Calu3 (cell line): ENCODE measurements around the gene TRIM74. TPM values are rescaled to one million over a fixed set of nuclear protein-coding genes. Genes with fewer than 3 reads are reported as not detected.
"Not testable (repeated sequence)": the region's sequence is repeated elsewhere in the genome, so short reads cannot be mapped to it uniquely, and the experiment has no call there.

Experiments used
- Bru-seq: library from RNA; stranded (reverse); fragments of 400-500 nt; gene quantifications from one replicate; lab custom pipeline; 2021; lab: Mats Ljungman, UMichigan
- BruChase-seq, 2 experiments: library from RNA; stranded (reverse); fragments of 400-500 nt; gene quantifications; one replicate each; lab custom pipeline; 2021; lab: Mats Ljungman, UMichigan
- BruUV-seq: library from RNA; stranded (reverse); fragments of 400-500 nt; replicated peaks from 2 replicates; lab custom pipeline; 2021; lab: Mats Ljungman, UMichigan
- CTCF ChIA-PET: fragments of 300-600 bp; sonication (Branson Sonifier 250); formaldehyde crosslinking; loops from one replicate; lab custom pipeline; 2022; ENCODE audit warnings: antibody characterized with exemption; lab: Charles Lee
- DNase-seq: peaks from one replicate; pipeline ENCODE4 v3.0.0; 2022
- H3K27ac Mint-ChIP-seq: one replicate; pipeline ENCODE4 v1.8.0; 2022; ENCODE audit warnings: mixed read lengths; ENCODE audit not compliant: unreplicated experiment
- H3K27me3 Mint-ChIP-seq: one replicate; pipeline ENCODE4 v1.8.0; 2022; ENCODE audit warnings: mixed read lengths; ENCODE audit not compliant: unreplicated experiment
- H3K36me3 Mint-ChIP-seq: one replicate; pipeline ENCODE4 v1.8.0; 2022; ENCODE audit warnings: mild to moderate bottlenecking, moderate library complexity, mixed read lengths; ENCODE audit not compliant: insufficient read depth, unreplicated experiment
- H3K4me1 Mint-ChIP-seq: one replicate; pipeline ENCODE4 v1.8.0; 2022; ENCODE audit warnings: mild to moderate bottlenecking, low read depth, mixed read lengths; ENCODE audit not compliant: unreplicated experiment
- H3K4me3 Mint-ChIP-seq: one replicate; pipeline ENCODE4 v1.8.0; 2022; ENCODE audit warnings: mild to moderate bottlenecking, low read depth, moderate library complexity, mixed read lengths; ENCODE audit not compliant: unreplicated experiment
- H3K9me3 Mint-ChIP-seq: one replicate; pipeline ENCODE4 v1.8.0; 2022; ENCODE audit warnings: low read depth, mixed read lengths; ENCODE audit not compliant: unreplicated experiment
- intact Hi-C: fragments of 100-400 bp; cut with micrococcal nuclease; formaldehyde crosslinking; loops from one replicate; pipeline ENCODE4 v1.10.0; 2022; ENCODE audit not compliant: unreplicated experiment
- long read RNA-seq: library from polyadenylated mRNA; stranded (forward); transcript quantifications from one replicate; pipeline ENCODE4 v2.0.0, GENCODE V29; 2022
- total RNA-seq: library from RNA; stranded (reverse); gene quantifications from 2 replicates; pipeline ENCODE4 v1.2.3, GENCODE V29; 2022

TRIM74 gene
- 0.33 TPM in 1 of 2 replicates, not detected in the other for total RNA-seq
- percentile 13 among the genes with signal in this experiment for Bru-seq, nascent RNA
- BruChase-seq, experiment 1, labeled RNA remaining after a 6-hour chase = percentile 42 among the genes with signal in this experiment
- percentile 32 among the genes with signal in this experiment for BruChase-seq, experiment 2, labeled RNA remaining after a 2-hour chase
- long read RNA-seq = 0 reads

DNA sequence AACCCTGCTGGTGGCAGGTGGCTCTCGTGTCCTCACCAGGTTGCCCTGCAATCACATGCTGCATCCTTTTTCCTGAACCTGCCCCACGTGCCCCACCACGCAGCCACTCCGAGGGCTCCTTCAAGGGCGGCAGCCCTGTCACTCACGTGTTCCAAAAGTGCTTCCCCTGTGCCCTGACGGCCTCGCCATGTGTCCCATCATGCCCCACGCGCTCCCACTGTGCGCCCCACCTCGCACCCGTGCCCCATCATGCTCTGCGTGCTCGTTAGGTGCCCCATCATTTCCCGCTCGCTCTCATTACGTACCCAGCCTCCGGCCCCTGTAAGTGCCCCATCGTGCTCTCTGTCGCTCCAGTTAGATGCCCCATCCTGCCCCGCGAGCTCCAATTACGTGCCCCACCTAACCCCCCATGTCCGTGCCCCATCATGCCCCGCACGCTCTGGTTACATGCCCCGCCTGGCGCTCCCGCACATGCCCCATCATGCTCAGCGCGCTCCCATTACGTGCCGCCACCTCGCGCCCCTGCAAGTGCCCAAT, at the start of gene TRIM74:
TRIM74 (minus strand) TSS at position 487 of the 537 bp plus-strand sequence. CDS start 3,309 bp downstream, outside the sequence.
- H3K36me3 Mint-ChIP-seq, H3K27me3 Mint-ChIP-seq, CTCF ChIA-PET: not testable (repeated sequence)

DNA sequence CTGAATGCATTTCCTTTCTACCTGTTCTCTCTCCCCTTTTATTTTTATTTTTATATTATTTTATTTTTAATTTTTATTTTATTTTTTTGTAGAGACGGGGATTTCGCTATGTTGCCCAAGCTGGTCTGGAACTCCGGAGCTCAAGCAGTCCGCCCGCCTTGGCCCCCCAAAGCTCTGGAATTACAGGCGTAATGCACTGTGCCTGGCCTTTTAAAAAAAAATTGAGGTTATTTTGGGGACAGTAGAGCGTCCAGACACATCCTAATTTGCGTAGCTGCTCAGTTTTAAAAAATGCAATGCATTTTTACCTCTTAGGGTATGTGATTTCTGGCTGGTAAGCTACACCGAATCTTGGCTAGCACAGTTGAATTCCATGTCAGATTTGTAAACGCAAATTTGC, 37.2 kb upstream of the TRIM74 start:
- H3K27me3 Mint-ChIP-seq, H3K4me1 Mint-ChIP-seq, H3K36me3 Mint-ChIP-seq, H3K27ac Mint-ChIP-seq, BruUV-seq, intact Hi-C loops, CTCF ChIA-PET, H3K9me3 Mint-ChIP-seq: not testable (repeated sequence)
- peak; percentile 0 for DNase-seq
- peak overlapping the region; percentile 85 for H3K4me3 Mint-ChIP-seq

More for the DNA sequence above, at the start of gene TRIM74:
- H3K4me1 Mint-ChIP-seq, H3K4me3 Mint-ChIP-seq, H3K27ac Mint-ChIP-seq, H3K9me3 Mint-ChIP-seq, intact Hi-C loops, BruUV-seq, DNase-seq: not testable (repeated sequence)

DNA sequence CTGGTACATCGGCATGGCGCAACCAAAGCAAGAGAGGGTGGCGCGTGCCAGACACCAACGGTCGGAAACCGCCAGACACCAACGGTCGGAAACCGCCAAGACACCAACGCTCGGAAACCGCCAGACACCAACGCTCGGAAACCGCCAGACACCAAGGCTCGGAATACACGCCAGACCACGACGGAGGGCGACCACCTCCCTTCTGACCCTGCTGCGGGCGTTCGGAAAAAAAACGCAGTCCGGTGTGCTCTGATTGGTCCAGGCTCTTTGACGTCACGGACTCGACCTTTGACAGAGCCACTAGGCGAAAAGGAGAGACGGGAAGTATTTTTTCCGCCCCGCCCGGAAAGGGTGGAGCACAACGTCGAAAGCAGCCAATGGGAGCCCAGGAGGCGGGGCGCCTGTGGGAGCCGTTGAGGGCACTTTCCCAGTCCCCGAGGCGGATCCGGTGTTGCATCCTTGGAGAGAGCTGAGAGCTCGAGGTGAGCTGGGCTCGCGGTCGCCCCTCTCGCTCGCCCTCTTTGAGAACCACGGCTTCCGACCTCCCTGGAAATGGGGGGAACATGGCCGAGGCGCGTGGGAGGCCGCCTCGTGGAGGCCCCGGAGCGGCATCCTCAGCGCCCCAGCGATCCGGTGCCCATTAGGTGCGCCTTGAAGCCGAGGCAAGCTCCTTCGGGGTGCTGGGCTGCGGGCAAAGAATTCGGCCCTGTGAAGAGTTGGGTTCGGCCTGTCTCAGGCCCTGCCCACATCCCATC, 36.6 kb upstream of the TRIM74 start:
- H3K9me3 Mint-ChIP-seq, BruUV-seq, H3K36me3 Mint-ChIP-seq, intact Hi-C loops, H3K27me3 Mint-ChIP-seq, CTCF ChIA-PET, H3K4me1 Mint-ChIP-seq: not testable (repeated sequence)
- peak overlapping the region; percentile 85 for H3K4me3 Mint-ChIP-seq
- peak overlapping the region; percentile 98 for H3K27ac Mint-ChIP-seq
- DNase-seq = peak; percentile 75

DNA sequence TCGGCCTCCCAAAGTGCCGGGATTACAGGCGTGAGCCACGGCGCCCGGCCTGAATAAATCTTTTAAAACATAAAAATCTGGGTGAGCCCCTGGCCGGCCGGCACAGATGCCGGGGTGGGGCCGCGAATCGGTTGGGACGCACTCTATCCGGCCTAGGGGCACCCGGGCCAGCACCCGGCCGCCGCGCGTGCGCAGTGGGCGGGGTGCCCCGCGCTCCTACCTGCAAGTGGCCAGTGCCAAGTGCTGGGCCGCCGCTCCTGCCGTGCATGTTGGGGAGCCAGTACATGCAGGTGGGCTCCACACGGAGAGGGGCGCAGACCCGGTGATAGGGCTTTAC, 36.1 kb upstream of the TRIM74 start:
- H3K27me3 Mint-ChIP-seq, H3K36me3 Mint-ChIP-seq, H3K9me3 Mint-ChIP-seq, H3K4me1 Mint-ChIP-seq, CTCF ChIA-PET, intact Hi-C loops: not testable (repeated sequence)
- Mint-ChIP-seq H3K27ac (peak overlapping the region; percentile 98), H3K4me3 (peak overlapping the region; percentile 85)
- DNase-seq = peak; percentile 73
- TSS peak; percentile 83 for BruUV-seq

DNA sequence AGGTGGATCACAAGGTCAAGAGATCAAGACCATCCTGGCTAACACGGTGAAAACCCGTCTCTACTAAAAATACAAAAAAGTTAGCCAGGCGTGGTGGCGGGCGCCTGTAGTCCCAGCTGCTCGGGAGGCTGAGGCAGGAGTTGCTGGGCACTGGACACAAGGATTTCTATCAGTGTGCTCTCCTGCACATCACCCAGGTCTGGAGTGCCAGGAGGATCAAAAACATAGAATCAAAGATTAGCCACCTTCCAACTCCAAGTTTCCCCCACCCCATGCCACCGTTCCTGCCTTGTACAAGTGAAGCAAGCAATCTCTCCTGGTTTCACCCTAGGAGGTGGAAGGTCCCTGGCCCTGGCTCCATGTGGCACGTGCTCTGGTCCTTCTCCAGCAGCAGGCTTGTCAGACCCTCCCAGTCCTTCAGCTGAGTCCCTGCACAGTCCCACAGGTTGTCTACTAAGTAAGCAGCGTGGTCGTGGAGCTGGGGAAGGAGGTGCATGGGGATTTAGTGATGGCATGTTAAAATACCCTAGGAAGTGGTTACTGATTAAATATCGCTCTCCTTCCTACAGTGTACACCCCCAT, 28.7 kb upstream of the TRIM74 start:
- H3K4me1 Mint-ChIP-seq, H3K36me3 Mint-ChIP-seq, intact Hi-C loops, DNase-seq, H3K9me3 Mint-ChIP-seq, H3K4me3 Mint-ChIP-seq, H3K27me3 Mint-ChIP-seq, CTCF ChIA-PET, BruUV-seq, H3K27ac Mint-ChIP-seq: not testable (repeated sequence)

DNA sequence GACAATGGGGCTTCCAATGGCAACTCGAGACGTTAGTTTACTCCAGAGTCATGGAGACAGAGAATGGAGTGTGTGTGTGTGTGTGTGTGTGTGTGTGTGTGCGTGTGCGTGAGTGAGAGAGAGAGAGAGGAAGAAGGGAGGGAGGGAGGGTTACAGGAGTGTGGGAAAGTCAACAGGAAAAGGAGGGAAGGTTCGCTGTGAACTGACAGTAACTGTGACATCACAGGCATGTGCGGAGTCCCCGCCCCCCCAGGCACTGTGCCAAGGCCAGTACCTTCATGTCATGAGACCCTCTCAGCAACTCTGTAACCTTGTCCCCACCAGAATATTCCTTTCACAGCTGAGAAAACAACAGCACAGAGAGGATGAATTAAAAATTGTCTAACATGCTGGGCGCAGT, 28.2 kb upstream of the TRIM74 start:
- H3K4me3 Mint-ChIP-seq, H3K27ac Mint-ChIP-seq, H3K36me3 Mint-ChIP-seq, intact Hi-C loops, H3K27me3 Mint-ChIP-seq, H3K4me1 Mint-ChIP-seq, BruUV-seq, CTCF ChIA-PET, DNase-seq, H3K9me3 Mint-ChIP-seq: not testable (repeated sequence)

DNA sequence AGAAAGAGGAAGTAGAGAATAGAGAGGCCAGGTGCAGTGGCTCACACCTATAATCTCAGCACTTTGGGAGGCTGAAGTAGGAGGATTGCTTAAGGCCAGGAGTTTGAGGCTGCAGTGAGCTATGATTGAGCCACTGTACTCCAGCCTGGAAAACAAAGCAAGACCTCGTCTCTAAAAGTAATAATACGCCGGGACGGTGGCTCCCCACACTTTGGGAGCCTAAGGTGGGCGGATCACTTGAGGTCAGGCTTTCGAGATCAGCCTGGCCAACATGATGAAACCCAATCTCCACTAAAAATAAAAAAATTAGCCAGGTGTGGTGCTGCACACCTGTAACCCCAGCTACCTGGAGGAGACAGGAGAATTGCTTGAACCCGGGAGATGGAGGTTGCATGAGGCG, 26.2 kb upstream of the TRIM74 start:
- CTCF ChIA-PET, H3K9me3 Mint-ChIP-seq, H3K36me3 Mint-ChIP-seq, DNase-seq, H3K4me1 Mint-ChIP-seq, BruUV-seq, H3K4me3 Mint-ChIP-seq, H3K27me3 Mint-ChIP-seq, intact Hi-C loops, H3K27ac Mint-ChIP-seq: not testable (repeated sequence)

DNA sequence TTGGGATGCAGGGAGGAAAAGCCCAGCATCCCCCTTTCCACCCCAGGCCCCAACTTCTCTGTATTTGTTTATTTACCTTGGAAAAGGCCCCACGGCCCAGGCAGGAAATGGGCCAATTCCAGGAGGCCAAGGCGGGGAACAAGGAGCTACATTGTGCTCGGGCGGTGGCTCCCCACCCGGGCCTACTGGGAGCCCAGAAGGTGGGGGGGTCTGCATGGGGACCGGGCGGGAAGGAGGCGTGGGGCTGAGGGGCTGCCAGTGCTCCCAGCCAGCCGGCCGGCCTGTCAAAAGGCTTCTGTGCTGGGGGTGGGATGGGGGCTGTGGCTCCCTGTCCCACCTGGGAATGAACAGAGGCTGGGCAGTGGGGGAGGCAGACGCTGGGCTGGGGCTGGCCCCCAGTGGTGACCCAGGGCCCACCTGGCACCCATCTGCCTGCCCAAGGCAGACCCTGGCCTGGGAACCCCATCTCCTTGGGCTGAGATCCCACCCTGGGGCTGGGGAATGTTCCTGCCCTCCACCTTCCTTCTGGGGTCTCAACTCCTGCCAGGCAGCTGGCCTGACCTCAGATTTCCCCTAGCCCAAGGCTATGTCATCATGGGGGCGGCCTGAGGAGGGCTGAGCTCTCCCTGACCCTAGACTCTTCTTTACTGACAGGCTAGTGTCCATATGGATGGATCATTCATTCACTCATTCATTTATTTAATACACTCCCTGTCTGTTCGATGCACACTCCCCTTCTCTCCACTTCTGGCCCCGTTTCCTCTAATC, 21.1 kb upstream of the TRIM74 start:
- H3K4me3 Mint-ChIP-seq, intact Hi-C loops, H3K36me3 Mint-ChIP-seq, H3K27ac Mint-ChIP-seq, CTCF ChIA-PET, H3K4me1 Mint-ChIP-seq, H3K27me3 Mint-ChIP-seq, BruUV-seq, H3K9me3 Mint-ChIP-seq, DNase-seq: not testable (repeated sequence)

DNA sequence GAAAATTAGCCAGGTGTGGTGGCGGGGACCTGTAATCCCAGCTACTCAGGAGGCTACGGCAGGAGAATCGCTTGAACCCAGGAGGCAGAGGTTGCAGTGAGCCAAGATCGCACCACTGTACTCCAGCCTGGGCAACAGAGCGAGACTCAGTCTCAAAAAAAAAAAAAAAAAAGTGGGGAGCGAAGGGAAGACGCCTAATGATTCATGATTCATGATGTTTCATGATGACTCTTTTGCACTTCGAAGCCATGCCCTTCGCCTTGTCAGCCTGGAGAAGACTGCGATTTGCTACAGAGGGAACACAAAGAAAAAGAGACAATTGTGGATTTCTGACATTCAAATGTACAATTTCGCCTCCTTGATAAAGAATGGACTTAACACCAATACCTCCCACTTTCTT, 12.8 kb upstream of the TRIM74 start:
- H3K9me3 Mint-ChIP-seq, H3K27ac Mint-ChIP-seq, intact Hi-C loops, H3K36me3 Mint-ChIP-seq, H3K4me1 Mint-ChIP-seq, DNase-seq, BruUV-seq, H3K27me3 Mint-ChIP-seq, H3K4me3 Mint-ChIP-seq, CTCF ChIA-PET: not testable (repeated sequence)
